HEK293T (cell line): Measurements from ENCODE around the gene KRTAP10-3.

Source experiments
- CTCF ChIA-PET: fragments of 350-600 bp; formaldehyde crosslinking; extraction: SDS; loops from one replicate; lab custom pipeline; 2021; ENCODE audit warnings: antibody characterized with exemption, inconsistent platforms; lab: Yijun Ruan, JAX
- POLR2A ChIA-PET: fragments of 350-600 bp; formaldehyde crosslinking; extraction: SDS; loops from one replicate; lab custom pipeline; 2020; ENCODE audit warnings: antibody characterized with exemption, inconsistent platforms; lab: Yijun Ruan, JAX
- DNase-seq: peaks from one replicate; pipeline ENCODE4 v3.0.0; 2012; ENCODE audit warnings: mixed read lengths; ENCODE audit errors: extremely low spot score
- ARNT ChIP-seq: fragments of 450-650 bp; IDR thresholded peaks from 2 replicates; pipeline ENCODE4 v1.6.1; 2017; ENCODE audit warnings: mild to moderate bottlenecking
- BHLHE40 ChIP-seq: fragments of 450-650 bp; IDR thresholded peaks from 2 replicates; pipeline ENCODE4 v1.6.1; 2016; ENCODE audit warnings: mild to moderate bottlenecking, moderate library complexity, borderline replicate concordance
- CTBP1 ChIP-seq: fragments of 450-650 bp; IDR thresholded peaks from 2 replicates; pipeline ENCODE4 v1.6.1; 2016; ENCODE audit warnings: borderline replicate concordance
- ELF4 ChIP-seq: fragments of 450-650 bp; IDR thresholded peaks from 2 replicates; pipeline ENCODE4 v1.6.1; 2017; ENCODE audit warnings: antibody characterized with exemption
- FOXA1 ChIP-seq: fragments of 450-650 bp; IDR thresholded peaks from 2 replicates; pipeline ENCODE4 v1.6.1; 2016; ENCODE audit warnings: mild to moderate bottlenecking
- FOXK2 ChIP-seq: fragments of 450-650 bp; IDR thresholded peaks from 2 replicates; pipeline ENCODE4 v1.6.1; 2016; ENCODE audit warnings: mild to moderate bottlenecking
- FOXM1 ChIP-seq: fragments of 450-650 bp; IDR thresholded peaks from 2 replicates; pipeline ENCODE4 v1.6.1; 2017; ENCODE audit warnings: mild to moderate bottlenecking, borderline replicate concordance
- HDGF ChIP-seq: fragments of 450-650 bp; IDR thresholded peaks from 2 replicates; pipeline ENCODE4 v1.6.1; 2017; ENCODE audit warnings: antibody characterized with exemption, borderline replicate concordance
- L3MBTL2 ChIP-seq: fragments of 450-650 bp; conservative IDR thresholded peaks from 2 replicates; pipeline ENCODE4 v1.6.1; 2016; ENCODE audit warnings: mild to moderate bottlenecking
- LEF1 ChIP-seq: fragments of 450-650 bp; IDR thresholded peaks from 2 replicates; pipeline ENCODE4 v1.6.1; 2017; ENCODE audit warnings: mild to moderate bottlenecking, borderline replicate concordance
- NFRKB ChIP-seq: fragments of 450-650 bp; IDR thresholded peaks from 2 replicates; pipeline ENCODE4 v1.6.1; 2016; ENCODE audit warnings: mild to moderate bottlenecking, moderate library complexity
- SP1 ChIP-seq: fragments of 450-650 bp; IDR thresholded peaks from 2 replicates; pipeline ENCODE4 v1.6.1; 2017
- SUZ12 ChIP-seq: fragments of 450-650 bp; IDR thresholded peaks from 2 replicates; pipeline ENCODE4 v1.6.1; 2016; ENCODE audit warnings: mild to moderate bottlenecking
- TARDBP ChIP-seq: fragments of 450-650 bp; IDR thresholded peaks from 2 replicates; pipeline ENCODE4 v1.6.1; 2016
- ZNF384 ChIP-seq: fragments of 450-650 bp; IDR thresholded peaks from 2 replicates; pipeline ENCODE4 v1.6.1; 2016
- TF ChIP-seq, protein P1 (sequence below): fragments of 450-650 bp; IDR thresholded peaks from 2 replicates; pipeline ENCODE4 v1.6.1; 2016

The KRTAP10-3 gene

DNA sequence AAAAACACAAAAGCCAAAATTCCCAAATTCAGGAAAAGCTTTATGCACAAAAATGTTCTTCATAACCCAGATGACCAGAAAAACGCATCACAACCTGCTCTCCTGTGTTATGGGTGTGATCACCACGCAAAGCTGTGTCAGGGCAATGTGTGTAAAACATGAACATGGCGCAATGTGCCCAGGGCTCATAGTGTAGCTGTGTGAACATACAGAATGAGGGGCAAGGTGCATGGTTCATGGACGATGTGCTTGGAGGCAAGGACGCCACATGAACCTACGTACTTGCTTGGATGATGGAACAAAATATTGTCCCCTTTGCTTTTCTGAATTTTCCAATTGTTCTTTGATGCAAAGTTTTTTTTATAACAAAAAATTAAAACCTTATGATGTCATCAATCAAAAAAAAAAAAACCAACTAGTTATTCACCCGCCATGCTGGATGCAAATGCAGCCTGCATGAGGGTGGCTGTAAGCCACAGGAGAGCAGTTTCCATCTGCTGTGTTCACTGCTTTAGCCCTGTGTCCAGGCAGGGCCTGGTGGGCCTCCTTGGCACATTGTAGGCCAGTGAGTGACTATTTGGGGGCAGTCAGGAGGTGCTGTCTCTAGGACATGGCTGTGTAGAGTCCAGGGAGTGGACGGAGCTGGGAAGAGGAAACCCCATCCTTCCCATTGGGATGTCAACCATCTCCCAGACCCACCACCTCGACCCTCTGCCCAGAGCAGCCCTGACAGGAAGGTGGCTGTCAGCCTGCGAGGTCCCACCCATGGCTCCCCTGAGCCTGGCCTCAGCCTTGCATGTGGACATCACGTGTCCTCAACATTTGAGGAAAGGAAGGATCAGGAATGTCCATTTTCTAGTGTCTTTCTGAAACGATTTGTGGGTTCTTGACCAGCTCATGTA, 32.2 kb downstream of the KRTAP10-3 start:
- TF ChIP-seq L3MBTL2: no peak
- no peak for TF ChIP-seq FOXM1
- no peak for TF ChIP-seq CTBP1
- no peak for TF ChIP-seq ELF4
- TF ChIP-seq HDGF: no peak
- TF ChIP-seq, protein P1, sequence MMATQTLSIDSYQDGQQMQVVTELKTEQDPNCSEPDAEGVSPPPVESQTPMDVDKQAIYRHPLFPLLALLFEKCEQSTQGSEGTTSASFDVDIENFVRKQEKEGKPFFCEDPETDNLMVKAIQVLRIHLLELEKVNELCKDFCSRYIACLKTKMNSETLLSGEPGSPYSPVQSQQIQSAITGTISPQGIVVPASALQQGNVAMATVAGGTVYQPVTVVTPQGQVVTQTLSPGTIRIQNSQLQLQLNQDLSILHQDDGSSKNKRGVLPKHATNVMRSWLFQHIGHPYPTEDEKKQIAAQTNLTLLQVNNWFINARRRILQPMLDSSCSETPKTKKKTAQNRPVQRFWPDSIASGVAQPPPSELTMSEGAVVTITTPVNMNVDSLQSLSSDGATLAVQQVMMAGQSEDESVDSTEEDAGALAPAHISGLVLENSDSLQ: no peak
- no peak for TF ChIP-seq SP1
- TF ChIP-seq FOXK2: no peak
- no peak for TF ChIP-seq BHLHE40
- TF ChIP-seq NFRKB: no peak
- POLR2A ChIA-PET: no interaction called here
- CTCF ChIA-PET: no interaction called here
- DNase-seq: no peak

GRCh38 chr21:44525391-44526095, 33.1 kb downstream of the KRTAP10-3 start:
- DNase-seq: no peak
- CTCF ChIA-PET: no interaction called here
- TF ChIP-seq, protein P1: no peak
- no peak for TF ChIP-seq TARDBP
- no peak for TF ChIP-seq HDGF
- no peak for TF ChIP-seq NFRKB
- no peak for TF ChIP-seq SUZ12
- TF ChIP-seq FOXK2: no peak
- TF ChIP-seq SP1: no peak
- TF ChIP-seq ZNF384: no peak
- no peak for TF ChIP-seq BHLHE40
- TF ChIP-seq LEF1: no peak
- no peak for TF ChIP-seq CTBP1
- no peak for TF ChIP-seq ELF4
- no peak for TF ChIP-seq L3MBTL2
- no peak for TF ChIP-seq FOXA1
- TF ChIP-seq FOXM1: no peak
- TF ChIP-seq ARNT: no peak
- POLR2A ChIA-PET: no interaction called here

- 0 out of 2 replicates have a peak, but pooled peaks have one; percentile 13 for TF ChIP-seq CTBP1
- no peak for TF ChIP-seq NFRKB
- POLR2A ChIA-PET: no interaction called here
- CTCF ChIA-PET: no interaction called here
- no peak for DNase-seq
These were observed 33.9 kb downstream of the KRTAP10-3 start for GRCh38 chr21:44524414-44525371.

DNA sequence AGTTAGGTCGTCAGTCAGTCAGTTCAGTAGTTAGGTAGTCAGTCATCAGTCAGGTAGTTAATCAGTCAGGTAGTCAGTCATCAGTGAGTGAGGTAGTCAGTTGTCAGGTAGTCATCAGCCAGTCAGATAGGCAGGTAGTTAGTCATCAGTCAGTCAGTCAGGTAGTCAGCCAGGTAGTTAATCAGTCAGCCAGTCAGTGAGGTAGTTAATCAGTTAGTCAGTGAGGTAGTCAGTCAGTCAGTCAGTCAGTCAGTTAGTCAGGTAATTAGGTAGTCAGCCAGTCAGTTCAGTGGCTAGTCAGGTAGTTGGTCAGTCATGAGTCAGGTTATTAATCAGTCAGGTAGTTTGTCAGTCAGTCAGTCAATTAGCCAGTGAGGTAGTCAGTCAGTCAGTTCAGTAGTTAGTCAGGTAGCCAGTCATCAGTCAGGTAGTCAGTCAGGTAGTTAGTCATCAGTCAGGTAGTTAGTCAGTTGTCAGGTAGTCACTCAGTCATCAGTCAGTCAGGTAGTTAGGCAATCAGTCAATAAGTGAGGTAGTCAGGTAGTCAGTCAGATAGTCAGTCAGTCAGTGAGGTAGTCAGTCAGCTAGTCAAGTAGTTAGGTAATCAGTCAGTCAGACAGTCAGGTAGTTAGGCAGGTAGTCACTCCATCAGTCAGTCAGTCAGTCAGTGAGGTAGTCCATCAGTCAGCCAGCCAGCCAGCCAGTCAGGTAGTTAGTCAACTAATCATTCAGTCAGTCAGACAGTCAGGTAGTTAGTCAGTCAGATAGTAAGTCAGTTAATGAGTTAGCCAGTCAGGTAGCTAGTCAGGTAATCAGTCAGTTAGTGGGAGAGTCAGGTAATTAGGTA, 34.8 kb downstream of the KRTAP10-3 start:
- CTCF ChIA-PET: no interaction called here
- POLR2A ChIA-PET: no interaction called here
- no peak for DNase-seq
- no peak for TF ChIP-seq L3MBTL2
- no peak for TF ChIP-seq BHLHE40
- TF ChIP-seq SUZ12: no peak
- no peak for TF ChIP-seq CTBP1
- TF ChIP-seq LEF1: no peak

DNA sequence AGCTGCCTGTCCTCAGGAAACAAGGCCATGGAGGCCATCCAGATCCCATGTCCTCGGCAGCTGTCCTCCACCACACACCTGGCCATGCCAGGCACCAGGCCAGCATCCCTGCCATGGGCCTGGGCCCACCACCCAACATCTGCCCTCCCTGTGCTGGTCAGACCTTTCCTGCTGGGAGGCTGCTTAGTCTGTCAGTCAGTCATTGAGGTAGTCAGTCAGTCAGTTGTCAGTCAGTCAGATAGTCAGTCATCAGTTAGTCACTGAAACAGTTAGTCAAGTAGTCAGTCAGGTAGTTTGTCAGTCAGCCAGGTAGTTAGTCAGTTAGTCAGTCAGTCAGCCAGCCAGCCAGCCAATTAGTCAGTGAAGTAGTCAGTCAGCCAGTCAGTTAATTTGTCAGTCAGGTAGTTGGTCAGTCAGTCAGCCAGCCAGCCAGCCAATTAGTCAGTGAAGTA, 35.8 kb downstream of the KRTAP10-3 start:
- ChIA-PET POLR2A (no interaction called here), CTCF (no interaction called here)
- DNase-seq: no peak
- TF ChIP-seq FOXA1: no peak
- TF ChIP-seq, protein P1: no peak
- TF ChIP-seq FOXM1: no peak
- no peak for TF ChIP-seq TARDBP
- no peak for TF ChIP-seq NFRKB
- no peak for TF ChIP-seq CTBP1
- TF ChIP-seq BHLHE40: no peak
- no peak for TF ChIP-seq SP1
